22Rv1 (cell line): ENCODE measurements around the gene JMJD4.

ENCODE experiments used
- CTCF ChIP-seq: fragments of 450-650 bp; IDR thresholded peaks from 2 replicates; pipeline ENCODE4 v1.5.1; 2017; ENCODE audit warnings: mild to moderate bottlenecking
- ZFX ChIP-seq: fragments of 450-650 bp; IDR thresholded peaks from 2 replicates; pipeline ENCODE4 v1.6.1; 2017; ENCODE audit warnings: antibody characterized with exemption, borderline replicate concordance

GRCh38 chr1:227734856-227735538 is at the start of gene JMJD4, which contains the start of gene SNAP47:
- TF ChIP-seq CTCF (no peak), ZFX (no peak)
